Activated T-helper 17 cell treated with anti-CD3 and anti-CD28 coated beads, Interleukin-2, amount 50 U/mL, for 72 hours (primary cell): Measurements from ENCODE around the gene IFT25. TPM values are rescaled to one million over a fixed set of nuclear protein-coding genes. Genes with fewer than 3 reads are reported as not detected.

Source experiments
- ATAC-seq: fragments of 150-1000 bp; cut with Tn5 transposase; replicated peaks from 2 replicates; pipeline ENCODE4 v1.10.0; 2021; ENCODE audit warnings: mild to moderate bottlenecking, moderate library complexity
- H3K27ac Mint-ChIP-seq: one replicate; pipeline ENCODE4 v1.8.0; 2022; ENCODE audit warnings: mixed read lengths
- H3K27me3 Mint-ChIP-seq: one replicate; pipeline ENCODE4 v1.8.0; 2022; ENCODE audit warnings: mixed read lengths
- H3K36me3 Mint-ChIP-seq: one replicate; pipeline ENCODE4 v1.8.0; 2022; ENCODE audit warnings: low read depth, mild to moderate bottlenecking, mixed read lengths
- H3K4me1 Mint-ChIP-seq: one replicate; pipeline ENCODE4 v1.8.0; 2022; ENCODE audit warnings: mixed read lengths
- H3K4me3 Mint-ChIP-seq: one replicate; pipeline ENCODE4 v1.8.0; 2022; ENCODE audit warnings: mild to moderate bottlenecking, mixed read lengths
- H3K9me3 Mint-ChIP-seq: one replicate; pipeline ENCODE4 v1.8.0; 2022; ENCODE audit warnings: mixed read lengths
- total RNA-seq, 2 donors: library from RNA; stranded (reverse); gene quantifications; one replicate each; pipeline ENCODE4 v1.2.3, GENCODE V29; 2022

The IFT25 gene
- total RNA-seq, 2 donors from 2014 or later = 71.3 to 99.6 TPM

GRCh38 chr1:53967409-53968124 is 22.1 kb upstream of the IFT25 start:
- no peak for ATAC-seq
- H3K36me3 Mint-ChIP-seq = peaks cover 90% of the 10 kb centered on the region
- peaks cover 4% of the 10 kb centered on the region for H3K4me1 Mint-ChIP-seq
- H3K9me3 Mint-ChIP-seq = no peaks in the 10 kb centered on the region
- H3K27ac Mint-ChIP-seq = no peak overlapping the region
- H3K27me3 Mint-ChIP-seq = no peaks in the 10 kb centered on the region
- H3K4me3 Mint-ChIP-seq = no peak overlapping the region

- peaks cover 92% of the 10 kb centered on the region for H3K36me3 Mint-ChIP-seq
These were observed 21.3 kb upstream of the IFT25 start for GRCh38 chr1:53966794-53967193.

GRCh38 chr1:53964109-53964508 is 18.6 kb upstream of the IFT25 start:
- no peaks in the 10 kb centered on the region for H3K9me3 Mint-ChIP-seq
- peak overlapping the region; percentile 64 for H3K27ac Mint-ChIP-seq
- no peak for ATAC-seq
- peaks cover 4% of the 10 kb centered on the region for H3K4me1 Mint-ChIP-seq
- peaks cover 89% of the 10 kb centered on the region for H3K36me3 Mint-ChIP-seq
- H3K4me3 Mint-ChIP-seq = no peak overlapping the region
- H3K27me3 Mint-ChIP-seq = no peaks in the 10 kb centered on the region

More at GRCh38 chr1:53966794-53967193, 21.3 kb upstream of the IFT25 start:
- no peak for ATAC-seq
- Mint-ChIP-seq H3K27ac (no peak overlapping the region), H3K4me1 (peaks cover 4% of the 10 kb centered on the region), H3K4me3 (no peak overlapping the region), H3K27me3 (no peaks in the 10 kb centered on the region), H3K9me3 (no peaks in the 10 kb centered on the region)

- no peak overlapping the region for H3K4me3 Mint-ChIP-seq
- ATAC-seq = no peak
- H3K4me1 Mint-ChIP-seq = peaks cover 4% of the 10 kb centered on the region
- peaks cover 88% of the 10 kb centered on the region for H3K36me3 Mint-ChIP-seq
- H3K9me3 Mint-ChIP-seq = no peaks in the 10 kb centered on the region
- H3K27ac Mint-ChIP-seq = no peak overlapping the region
- no peaks in the 10 kb centered on the region for H3K27me3 Mint-ChIP-seq
These were observed 18.0 kb upstream of the IFT25 start for GRCh38 chr1:53963460-53963859.

- ATAC-seq = no peak
- Mint-ChIP-seq H3K4me1 (peaks cover 4% of the 10 kb centered on the region), H3K36me3 (peaks cover 84% of the 10 kb centered on the region), H3K4me3 (no peak overlapping the region), H3K27me3 (no peaks in the 10 kb centered on the region), H3K9me3 (no peaks in the 10 kb centered on the region), H3K27ac (no peak overlapping the region)
These were observed 16.9 kb upstream of the IFT25 start for GRCh38 chr1:53962395-53962794.

- Mint-ChIP-seq H3K27ac (no peak overlapping the region), H3K27me3 (no peaks in the 10 kb centered on the region), H3K36me3 (peaks cover 85% of the 10 kb centered on the region), H3K4me3 (no peak overlapping the region), H3K9me3 (no peaks in the 10 kb centered on the region), H3K4me1 (peaks cover 4% of the 10 kb centered on the region)
- ATAC-seq = no peak
These were observed 14.3 kb upstream of the IFT25 start for GRCh38 chr1:53959664-53960250.

GRCh38 chr1:53957194-53957818 is 11.8 kb upstream of the IFT25 start:
- no peak overlapping the region for H3K4me3 Mint-ChIP-seq
- H3K9me3 Mint-ChIP-seq = no peaks in the 10 kb centered on the region
- H3K27me3 Mint-ChIP-seq = no peaks in the 10 kb centered on the region
- no peaks in the 10 kb centered on the region for H3K4me1 Mint-ChIP-seq
- no peak for ATAC-seq
- peaks cover 85% of the 10 kb centered on the region for H3K36me3 Mint-ChIP-seq
- H3K27ac Mint-ChIP-seq = peak overlapping the region; percentile 36

DNA sequence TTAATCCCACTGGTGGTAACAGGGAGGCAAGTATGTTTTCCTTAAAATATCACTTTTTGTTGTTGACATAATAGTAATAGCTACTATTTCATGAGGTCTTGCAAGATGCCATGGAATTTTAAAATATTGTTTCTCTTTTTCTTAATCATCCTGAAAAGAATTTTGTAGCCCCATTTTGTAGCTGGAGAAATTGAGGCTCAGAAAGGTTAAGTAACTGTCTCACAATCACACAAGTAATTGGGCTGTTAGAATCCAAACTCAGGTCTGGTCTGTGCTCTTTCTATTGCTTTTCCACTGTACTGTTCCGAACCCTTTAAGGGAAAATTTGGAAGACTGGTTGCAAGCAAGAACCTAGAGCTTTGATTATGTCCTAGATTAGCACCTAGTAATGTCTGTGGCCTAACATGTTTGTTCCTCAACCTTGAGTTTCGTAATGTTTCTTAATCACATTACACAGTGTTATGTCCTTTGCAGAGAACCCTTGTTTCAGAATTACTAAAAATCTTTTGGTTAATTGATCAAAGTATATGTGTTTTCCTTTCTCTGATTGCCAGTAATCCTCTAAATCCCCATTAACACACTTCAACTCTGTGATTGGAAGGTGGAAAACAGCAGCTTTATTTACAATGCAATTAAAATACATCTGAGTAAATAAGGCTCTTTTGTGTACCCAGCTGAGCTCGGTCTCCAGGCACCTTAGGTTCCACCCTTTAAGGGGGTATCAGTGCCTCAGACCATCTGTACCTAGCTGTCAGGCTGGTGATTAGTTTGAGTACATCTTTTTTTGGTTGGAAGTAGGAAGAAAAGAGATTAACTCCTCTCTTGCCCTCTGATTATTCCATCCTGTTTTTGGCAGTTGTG is 11.0 kb upstream of the IFT25 start:
- Mint-ChIP-seq H3K27ac (peak overlapping the region; percentile 36), H3K4me3 (no peak overlapping the region), H3K27me3 (no peaks in the 10 kb centered on the region), H3K4me1 (no peaks in the 10 kb centered on the region), H3K9me3 (no peaks in the 10 kb centered on the region), H3K36me3 (peaks cover 85% of the 10 kb centered on the region)
- ATAC-seq = peak; percentile 21

- peaks cover 74% of the 10 kb centered on the region for H3K36me3 Mint-ChIP-seq
- ATAC-seq = no peak
- H3K27ac Mint-ChIP-seq = no peak overlapping the region
- no peak overlapping the region for H3K4me3 Mint-ChIP-seq
- H3K9me3 Mint-ChIP-seq = no peaks in the 10 kb centered on the region
- no peaks in the 10 kb centered on the region for H3K4me1 Mint-ChIP-seq
- no peaks in the 10 kb centered on the region for H3K27me3 Mint-ChIP-seq
These were observed 8.6 kb upstream of the IFT25 start for GRCh38 chr1:53954128-53954527.

DNA sequence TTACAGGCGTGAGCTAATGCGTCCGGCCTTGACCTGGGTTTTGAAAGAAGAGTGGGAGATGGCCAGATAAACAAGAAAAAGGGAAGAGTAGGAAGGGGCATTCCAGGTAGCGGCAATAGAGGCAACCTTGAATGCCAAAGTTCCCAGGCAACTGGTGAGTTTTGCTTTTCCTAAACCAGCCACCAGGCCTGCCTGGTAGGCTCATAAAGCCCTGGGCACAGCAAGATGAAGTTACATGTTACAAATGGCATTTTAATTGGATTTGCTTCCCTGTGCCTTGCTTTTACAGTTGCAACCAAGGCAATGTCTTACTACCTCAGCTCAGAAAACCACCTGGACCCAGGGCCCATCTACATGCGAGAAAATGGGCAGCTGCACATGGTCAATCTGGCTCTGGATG is 6.2 kb upstream of the IFT25 start:
- peaks cover 69% of the 10 kb centered on the region for H3K36me3 Mint-ChIP-seq
- peaks cover 13% of the 10 kb centered on the region for H3K4me1 Mint-ChIP-seq
- ATAC-seq = no peak
- no peak overlapping the region for H3K4me3 Mint-ChIP-seq
- peak overlapping the region; percentile 36 for H3K27ac Mint-ChIP-seq
- no peaks in the 10 kb centered on the region for H3K27me3 Mint-ChIP-seq
- H3K9me3 Mint-ChIP-seq = no peaks in the 10 kb centered on the region

- Mint-ChIP-seq H3K4me3 (no peak overlapping the region), H3K27me3 (no peaks in the 10 kb centered on the region), H3K9me3 (no peaks in the 10 kb centered on the region), H3K27ac (no peak overlapping the region), H3K4me1 (peaks cover 19% of the 10 kb centered on the region), H3K36me3 (peaks cover 61% of the 10 kb centered on the region)
- no peak for ATAC-seq
These were observed 3.8 kb upstream of the IFT25 start for GRCh38 chr1:53949023-53949990.

GRCh38 chr1:53948291-53948690 is 2.8 kb upstream of the IFT25 start:
- Mint-ChIP-seq H3K4me1 (peaks cover 26% of the 10 kb centered on the region), H3K36me3 (peaks cover 58% of the 10 kb centered on the region), H3K9me3 (no peaks in the 10 kb centered on the region), H3K4me3 (peak overlapping the region; percentile 99), H3K27ac (no peak overlapping the region), H3K27me3 (no peaks in the 10 kb centered on the region)
- ATAC-seq = no peak

GRCh38 chr1:53947172-53947907 is 1.8 kb upstream of the IFT25 start:
- Mint-ChIP-seq H3K36me3 (peaks cover 57% of the 10 kb centered on the region), H3K9me3 (peaks cover 7% of the 10 kb centered on the region), H3K4me1 (peaks cover 36% of the 10 kb centered on the region), H3K4me3 (peak overlapping the region; percentile 99), H3K27ac (peak overlapping the region; percentile 90), H3K27me3 (no peaks in the 10 kb centered on the region)
- ATAC-seq = no peak
